Eye (tissue), 1 donor: Measurements from ENCODE around the gene MPRIP.

ENCODE experiments used
- DNase-seq: peaks from one replicate; pipeline ENCODE4 v3.0.0-alpha.2; 2015

MPRIP gene

DNA sequence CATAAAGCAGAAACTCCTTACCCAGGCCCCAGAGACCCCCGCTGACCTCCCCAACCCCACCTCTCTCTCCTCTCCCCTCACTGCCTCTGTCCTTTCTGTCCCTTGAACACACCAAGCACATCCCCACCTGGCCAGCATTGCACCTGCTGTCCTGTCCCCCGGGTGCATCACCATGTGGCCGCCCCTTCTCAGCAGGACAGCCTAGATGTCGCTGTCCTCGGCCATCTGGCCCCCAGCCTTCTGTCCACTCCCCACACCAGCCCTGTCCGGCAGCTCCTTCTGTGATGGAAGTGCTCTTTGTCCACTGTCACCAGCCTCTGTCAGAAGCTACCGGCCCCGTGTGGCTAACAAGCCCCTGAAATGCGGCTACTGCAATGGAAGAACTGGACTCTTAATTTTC is 12.3 kb upstream of the MPRIP start:
- DNase-seq: peak; percentile 49

DNA sequence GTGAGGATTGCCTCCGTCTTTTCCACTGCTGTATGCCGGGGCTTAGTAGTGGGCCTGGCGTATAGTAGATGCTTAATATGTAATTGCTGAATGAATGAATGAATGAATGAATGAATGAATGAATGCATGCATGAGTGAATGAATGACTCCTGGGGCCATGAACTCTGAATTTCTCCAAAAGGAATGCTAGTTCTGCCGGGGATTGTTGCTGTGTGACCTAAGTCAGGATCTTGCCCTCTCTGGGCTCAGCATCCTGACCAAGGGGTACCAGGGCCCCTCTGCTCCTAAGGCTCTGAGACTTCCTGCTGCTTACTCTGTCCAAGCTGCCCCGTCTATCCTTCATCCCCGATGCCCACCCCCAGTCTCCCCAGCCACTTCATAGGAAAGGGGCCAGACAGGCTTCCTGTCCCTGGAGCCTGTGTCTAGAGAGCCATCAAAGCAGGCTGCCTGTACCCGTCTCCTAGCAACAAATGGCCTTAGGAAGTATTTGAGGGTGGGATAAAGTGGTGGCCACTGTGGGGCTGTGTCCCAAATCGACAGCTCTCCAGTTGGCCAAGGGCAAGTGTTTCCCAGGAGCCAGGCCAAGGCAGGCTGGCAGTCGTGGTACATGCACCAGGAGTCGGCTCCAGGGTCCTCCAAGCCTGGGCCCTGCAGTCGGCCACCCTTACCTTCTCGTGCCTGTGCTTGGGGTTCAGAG is 11.6 kb upstream of the MPRIP start:
- peak; percentile 42 for DNase-seq

DNA sequence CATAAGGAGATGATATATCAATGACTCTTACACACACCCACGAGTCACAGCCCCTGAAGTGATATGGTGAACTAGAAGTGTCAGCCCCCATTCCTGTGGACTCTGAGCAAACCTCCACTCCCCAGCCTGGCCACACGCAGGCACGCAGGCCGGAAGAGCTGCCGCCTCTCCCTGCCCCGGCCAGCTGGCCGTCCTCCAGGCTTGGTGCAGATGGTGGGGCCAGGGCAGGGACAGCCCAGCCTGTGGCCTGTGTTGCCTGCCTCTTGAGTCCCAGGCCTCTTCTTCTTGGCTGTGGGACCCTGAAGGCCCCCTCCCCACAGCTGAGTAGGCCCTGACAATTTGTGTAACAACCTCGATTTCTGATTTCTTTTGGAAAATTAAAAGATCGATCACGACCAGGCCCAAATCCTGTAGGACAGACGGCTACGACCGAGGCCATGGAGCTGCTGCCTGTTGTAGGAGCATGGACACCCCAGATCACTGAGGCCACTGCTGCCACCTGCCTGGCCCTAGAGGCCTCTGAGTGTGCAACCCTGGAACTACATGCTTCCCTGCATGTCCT is 10.0 kb upstream of the MPRIP start:
- peak; percentile 62 for DNase-seq

DNA sequence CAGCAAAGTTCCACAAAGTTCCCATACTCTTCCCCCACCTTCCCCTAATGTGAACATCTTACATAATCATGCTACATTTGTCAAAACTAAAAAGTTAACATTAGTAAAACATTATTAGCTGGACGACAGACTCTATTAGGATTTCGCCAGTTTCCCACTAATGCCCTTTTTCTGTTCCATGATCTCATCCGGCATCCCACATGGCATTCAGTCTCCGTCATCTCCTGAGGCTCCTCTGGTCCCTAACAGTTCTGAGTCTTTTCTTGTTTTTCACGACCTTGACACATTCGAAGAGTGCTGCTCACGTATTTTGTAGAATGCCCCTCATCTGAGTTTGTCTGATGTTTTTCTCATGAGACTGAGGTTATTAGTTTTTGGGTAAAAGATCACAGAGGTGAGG is 8.8 kb upstream of the MPRIP start:
- DNase-seq: no peak

DNA sequence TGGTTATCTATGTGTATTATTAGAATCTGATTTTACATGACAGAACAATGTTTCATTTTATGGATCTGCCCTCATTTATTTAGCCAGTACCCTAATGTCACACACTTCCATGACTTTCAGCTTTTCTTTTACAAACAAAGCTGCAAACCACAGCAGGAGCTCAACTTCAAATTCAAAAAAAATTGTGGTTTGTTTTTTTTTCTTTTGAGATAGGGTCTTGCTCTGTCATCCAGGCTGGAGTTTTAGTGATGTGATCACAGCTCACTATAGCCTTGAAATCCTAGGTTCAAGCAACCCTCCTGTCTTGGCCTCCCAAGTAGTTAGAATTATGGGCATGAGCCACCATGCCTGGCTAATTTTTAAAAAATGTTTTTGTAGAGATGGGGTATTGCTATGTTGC is 8.2 kb upstream of the MPRIP start:
- DNase-seq: no peak

DNA sequence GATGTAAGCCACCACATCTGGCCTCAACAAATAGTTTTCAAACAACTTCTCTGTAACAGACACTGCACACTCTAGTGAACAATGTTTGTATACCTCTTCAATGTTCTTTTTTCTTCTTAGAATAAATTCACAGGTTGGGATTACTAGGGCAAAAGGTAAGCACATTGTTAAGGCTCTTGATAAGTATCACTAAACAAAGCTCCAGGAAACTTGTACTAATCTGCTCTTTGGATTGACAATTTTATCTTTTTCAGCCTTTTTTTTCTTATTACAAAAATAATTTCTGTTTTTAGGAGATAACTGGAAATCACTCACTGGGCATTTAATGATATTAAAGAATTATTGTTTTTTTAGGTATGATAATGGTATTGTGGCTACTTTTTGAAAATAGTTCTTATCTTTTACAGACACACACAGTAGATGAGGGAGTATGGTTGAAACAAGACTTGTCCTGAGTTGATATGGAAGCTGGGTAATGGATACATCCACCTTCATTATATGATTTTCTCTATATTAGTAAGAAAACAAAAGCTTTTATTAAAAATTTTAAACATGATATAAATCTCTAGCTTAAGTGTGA is 7.7 kb upstream of the MPRIP start:
- DNase-seq: no peak

DNA sequence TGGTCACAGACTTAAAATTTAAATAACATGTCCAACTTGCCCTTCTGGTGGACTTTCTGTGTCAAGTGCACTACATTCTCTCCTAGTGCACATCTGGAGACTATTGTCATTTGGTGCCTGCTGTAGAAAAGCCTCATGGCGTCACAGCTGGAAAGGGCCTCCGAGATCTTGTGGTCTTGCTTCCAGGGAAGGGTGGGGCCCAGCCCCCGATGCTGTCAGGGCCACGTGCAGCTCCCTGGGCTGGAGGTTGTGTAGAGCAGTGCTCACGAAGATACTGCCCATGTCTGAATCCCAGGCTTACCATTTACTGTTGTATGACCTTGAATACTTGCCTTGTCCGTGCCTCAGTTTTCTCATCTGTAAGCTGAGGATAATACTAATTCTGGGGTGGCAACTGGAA is 6.8 kb upstream of the MPRIP start:
- DNase-seq: no peak

DNA sequence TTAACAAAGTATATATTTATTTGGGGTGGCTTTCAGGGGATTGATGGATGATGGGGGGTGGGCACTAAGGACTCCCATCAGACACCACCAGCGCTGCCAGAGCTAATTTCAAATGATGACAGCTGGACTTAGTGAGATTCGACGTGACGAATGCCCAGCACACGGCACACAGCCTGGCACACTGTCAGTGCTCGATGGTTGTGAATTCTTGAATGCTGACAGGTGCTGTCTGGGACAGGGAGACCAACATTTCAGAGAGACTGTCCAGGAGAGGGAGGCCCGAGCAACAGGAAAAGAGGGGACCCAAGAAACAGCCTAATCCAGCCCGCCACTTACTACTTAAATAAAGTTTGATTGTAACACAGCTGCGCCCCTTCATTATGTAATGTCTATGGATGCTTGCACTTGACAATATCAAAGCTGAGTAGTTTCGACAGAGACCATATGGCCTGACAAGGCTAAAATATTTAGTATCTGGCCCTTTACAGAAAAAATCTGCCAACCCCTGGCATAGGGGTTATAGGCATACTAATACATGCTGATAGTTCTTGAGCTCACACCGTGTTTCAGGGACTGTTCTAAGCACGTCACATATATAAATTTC is 6.2 kb upstream of the MPRIP start:
- DNase-seq: peak; percentile 42

DNA sequence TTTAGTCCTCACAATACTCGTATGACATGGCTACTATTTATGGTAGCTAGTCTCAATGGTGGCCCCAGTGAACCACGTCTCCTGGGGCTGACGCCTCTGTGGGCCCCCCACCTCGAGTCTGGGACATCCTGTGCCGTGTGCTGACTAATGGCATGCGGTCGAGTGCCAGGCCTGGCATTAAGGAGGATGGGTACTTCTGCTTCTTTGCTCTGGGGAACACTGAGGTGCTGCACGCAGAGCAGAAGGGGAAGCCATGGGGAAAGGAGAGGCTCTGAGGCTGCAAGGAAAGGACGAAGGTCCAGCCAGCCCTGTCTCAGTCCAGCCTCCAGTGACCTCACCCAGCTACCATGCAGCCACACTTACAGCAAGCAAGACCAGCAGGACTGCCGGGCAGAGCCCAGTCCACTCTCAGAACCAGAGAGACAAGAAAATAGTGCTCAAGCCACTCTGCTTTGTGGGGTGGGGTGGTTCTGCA is 5.7 kb upstream of the MPRIP start:
- no peak for DNase-seq

DNA sequence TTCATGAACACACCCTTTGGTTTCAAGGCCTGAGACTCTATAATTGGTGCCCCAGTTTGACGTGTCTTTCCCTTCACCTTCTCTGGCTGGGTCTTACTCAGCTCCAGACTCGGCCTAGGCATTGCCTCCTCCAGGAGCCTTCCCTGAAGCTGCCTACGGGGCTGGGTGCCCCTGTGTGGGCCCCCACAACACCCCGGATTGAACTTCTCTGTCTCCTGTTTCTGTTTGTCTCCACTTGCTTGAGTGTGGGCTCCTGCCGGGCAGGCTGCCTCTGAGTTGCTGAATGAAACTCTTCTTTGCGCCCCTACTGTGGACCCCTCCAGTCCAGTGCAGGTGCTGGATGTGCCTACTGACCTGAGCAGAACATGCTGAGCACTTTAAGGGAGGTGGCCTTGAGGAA is 2.3 kb upstream of the MPRIP start:
- no peak for DNase-seq

DNA sequence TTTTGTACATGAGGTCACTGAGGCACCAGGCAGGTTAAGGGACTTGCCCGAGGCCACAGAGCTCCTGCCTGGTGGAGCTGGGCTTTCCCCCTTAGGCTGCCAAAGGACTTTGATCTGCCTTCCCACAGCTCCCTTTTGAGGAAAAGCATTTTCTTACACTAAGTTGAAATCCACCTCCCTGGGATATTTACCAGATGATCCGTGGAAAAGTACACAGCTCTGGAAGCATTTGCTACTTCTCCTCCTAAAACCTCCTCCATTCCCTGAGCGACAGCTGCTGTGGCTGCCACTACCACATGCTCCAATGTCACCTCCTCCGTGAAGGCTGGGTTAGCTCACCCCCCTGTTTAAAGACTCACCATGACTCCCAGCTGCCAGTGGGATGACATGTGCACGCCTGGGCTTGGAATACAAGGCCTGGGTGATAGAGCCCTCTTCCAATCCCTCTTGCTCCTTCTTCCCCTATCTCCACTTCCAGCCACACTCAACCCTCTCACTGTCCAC is 1.2 kb upstream of the MPRIP start:
- DNase-seq: peak; percentile 82

DNA sequence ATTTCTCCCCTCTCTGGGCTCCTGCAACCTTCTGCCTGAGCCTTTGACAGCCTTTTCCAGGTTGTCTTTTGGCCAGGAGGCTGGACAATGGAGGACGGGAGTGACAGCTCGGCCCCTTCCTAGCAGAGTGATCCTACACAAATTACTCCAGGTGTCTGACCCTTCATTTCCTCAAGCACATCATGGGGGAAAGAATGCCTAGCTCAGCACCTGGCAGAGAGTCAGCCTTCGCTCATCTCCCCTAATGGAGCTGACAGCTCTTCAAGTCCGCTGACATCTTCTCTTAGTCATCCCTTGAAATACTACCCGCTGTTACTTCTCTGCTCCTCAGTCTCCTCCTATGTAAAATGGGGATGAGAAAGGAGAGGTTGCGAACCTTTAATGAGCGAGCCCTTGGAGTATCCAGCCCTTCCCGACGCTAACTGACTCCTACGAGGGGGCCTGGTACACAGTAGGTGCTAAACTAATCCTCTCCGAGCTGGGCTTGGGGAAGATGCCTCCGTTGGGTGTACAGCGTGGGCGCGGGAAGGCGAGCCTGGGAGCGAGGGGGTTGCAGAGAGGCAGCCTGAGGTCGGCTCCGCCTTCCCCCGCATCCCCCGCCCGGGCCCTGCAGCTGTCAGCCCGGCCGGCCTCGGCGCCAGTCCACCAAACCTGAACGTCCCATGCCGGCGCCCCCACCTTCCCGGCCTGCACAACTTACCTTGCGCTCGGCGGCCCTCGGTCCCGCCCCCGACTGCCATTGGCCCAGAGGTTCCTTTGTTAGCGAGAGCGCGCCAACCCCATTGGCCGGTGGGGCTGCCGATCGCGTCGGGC is 480 bp upstream of the MPRIP start:
- DNase-seq: peak; percentile 99

DNA sequence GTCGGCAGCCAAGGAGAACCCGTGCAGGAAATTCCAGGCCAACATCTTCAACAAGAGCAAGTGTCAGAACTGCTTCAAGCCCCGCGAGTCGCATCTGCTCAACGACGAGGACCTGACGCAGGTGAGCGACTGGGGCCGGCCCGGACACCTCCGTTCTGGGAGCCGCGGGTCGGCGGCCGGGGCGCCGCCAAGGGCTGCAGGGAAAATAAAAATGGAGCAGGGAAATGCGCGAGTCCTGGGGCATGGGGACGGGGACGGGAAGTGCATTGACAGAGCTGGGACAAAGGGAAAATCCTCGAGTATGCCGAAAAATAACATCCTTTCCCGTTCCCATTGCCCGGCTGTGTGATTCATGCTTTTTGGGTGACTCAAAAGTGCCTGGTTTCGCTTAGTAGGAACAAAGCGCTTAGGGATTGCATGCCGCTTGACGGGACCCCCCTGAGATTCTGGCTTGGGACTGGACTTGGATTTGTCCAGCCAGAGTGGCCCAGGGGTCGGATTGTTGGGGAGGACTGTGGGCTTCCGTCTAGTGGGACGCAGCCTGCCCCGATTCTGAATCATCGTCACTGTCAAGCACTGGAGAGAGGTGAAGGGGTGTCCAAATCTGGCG is 699 bp downstream of the MPRIP start:
- DNase-seq: peak; percentile 68

DNA sequence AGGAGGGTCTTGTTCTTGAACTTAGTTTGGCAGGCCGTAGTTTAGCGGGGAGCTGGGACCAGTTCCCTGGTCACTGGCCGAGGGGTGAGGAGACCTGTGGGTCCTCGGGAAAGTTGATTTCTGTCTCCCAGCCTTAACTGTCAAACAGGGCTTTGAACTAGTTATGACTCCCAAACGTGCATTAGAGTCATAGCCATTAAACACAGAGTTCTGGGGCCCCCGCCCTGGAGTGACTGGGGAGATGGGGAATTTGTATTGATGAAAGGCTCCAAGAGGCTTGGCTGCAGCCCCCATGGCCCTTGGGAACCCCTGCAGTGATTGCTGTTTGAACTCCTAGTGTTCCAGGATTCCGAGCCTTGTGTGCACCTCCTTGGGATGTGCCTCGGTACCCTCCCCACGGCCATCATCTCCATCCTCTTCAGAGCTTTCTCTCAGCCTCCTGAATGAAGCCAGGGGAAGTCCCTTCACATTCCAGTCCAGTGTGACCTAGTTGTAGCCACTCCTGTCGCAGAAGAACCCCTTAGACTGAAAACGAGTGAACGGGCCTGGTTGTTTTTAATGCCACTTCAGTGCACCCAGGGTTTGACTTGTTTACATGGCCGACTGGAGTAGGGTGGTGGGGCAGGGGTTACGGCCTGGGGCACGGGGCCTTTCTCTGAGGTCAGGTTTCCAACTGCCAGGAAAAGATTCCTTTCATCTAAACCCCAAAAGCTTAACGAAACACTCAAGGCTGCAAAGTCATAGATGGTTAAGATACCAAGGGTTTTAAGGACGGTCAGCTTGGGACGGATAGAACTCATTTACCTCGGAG is 1.4 kb downstream of the MPRIP start:
- DNase-seq: peak; percentile 71

DNA sequence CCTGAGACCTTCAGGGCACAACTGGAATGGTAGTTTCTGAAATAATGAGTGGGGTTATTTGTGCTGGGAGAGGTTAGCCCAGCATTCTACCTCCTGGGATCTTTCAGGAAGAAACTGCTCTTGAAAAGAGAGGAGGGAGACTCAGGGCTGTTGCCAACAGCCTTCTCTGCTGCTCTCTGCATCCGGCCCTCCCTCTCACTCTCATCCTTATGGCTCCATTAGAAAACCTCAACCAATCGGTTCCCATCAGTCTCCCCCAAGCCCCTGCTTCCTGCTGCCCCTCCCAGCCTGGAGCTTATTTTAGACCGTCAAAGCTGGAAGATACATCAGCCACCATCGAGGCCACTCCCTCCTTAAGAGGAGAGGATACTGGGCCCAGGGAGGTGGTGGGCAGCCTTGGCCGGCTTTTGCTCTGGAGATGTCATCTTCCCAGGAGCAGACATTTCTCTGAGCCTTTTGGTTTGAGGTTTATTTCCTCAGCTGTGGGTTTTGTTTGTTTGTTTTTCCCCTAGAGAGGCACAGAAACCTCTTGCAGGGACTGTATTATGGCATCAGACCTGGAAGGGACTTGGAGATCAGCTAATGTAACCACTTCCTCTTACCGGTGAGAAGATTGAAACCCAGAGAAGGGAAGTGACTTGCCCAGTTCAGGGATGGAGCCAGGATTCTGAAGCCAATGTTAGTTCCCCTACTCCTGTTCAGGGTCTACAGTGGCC is 2.7 kb downstream of the MPRIP start:
- DNase-seq: peak; percentile 73

DNA sequence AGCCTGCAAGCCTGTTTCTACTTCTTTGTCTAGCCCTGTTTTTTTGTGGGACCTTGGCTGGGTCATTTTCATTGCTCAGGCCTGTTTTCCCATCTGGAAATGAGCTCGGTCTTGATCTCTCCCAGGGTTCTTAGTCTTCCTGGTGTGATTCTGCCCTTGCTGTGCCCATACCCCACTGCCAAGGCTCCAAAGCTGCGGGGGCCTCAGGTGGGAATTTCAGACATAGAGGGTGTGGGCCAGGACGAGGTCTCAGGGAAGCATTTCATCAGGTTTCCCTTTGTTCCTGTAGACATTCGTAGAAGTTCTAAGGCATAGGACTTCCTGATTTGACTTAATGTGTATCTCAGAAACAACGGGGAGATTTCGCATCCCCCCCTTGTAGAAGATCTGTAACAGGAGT is 5.8 kb downstream of the MPRIP start:
- no peak for DNase-seq

DNA sequence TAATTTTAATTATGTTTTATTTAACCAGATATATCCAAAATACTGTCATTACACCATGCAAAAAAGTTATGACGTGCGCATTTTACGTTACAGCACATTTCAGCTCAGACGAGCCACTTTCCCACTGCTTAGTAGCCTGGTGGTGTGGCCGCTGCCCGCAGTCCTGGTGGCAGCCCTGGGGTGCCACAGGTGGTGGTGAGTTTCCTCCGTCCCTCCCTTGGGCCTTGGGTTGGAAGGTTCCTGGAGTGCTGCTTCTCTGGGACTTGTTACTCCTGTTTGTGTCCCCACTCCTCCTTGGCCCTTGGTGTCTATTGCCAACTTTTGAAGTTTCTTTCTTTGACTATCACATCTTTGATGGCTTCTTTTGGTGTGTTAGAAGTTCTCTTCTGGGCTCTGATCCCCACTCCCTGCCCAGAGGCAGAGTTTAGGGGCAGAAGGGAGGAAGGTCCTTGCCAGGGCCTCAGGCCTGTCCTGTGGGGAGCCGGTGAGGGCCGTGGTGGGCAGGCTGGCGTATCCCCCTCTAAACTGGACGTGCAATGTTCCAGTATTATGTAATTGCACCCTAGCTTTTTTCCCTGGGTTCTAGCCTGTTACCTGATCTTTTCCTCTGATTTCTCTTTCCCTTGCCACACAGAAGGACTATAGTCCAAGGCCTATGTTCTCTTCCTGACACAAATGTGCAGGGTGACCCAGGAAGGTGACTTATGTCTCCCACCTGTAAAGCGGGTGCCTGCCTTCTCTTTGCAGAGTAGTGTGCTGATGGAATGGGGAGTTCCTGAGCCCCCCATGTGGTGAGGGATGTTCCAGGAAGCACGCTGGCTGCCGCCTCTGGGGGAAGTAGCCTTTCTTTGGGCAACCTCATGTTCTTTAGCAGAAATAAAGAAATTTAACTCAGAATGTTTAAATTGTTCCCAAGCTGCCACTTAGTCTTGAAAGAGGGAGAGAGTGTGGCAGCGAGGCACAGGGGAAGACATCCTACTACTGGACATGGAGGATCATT is 8.4 kb downstream of the MPRIP start:
- DNase-seq: no peak

DNA sequence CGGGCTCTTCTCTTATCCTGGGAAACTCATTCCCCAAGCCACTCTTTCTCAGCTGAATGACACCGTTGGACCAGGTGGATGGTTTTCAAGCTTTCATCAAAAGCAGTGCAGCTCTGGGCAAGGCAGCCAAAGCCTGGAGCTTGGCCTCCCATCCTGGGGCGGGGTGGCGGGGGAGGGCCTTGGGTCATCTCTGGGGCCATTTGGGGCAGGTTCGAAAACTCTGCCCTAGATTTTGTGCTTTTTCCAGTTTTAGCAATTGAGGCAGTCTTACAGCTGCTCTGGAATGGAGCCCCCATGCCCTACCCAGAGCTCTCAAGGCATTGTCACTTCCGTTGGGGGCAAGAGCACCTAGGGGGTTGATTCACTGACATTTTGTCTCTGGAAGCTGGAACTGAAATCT is 9.1 kb downstream of the MPRIP start:
- no peak for DNase-seq

DNA sequence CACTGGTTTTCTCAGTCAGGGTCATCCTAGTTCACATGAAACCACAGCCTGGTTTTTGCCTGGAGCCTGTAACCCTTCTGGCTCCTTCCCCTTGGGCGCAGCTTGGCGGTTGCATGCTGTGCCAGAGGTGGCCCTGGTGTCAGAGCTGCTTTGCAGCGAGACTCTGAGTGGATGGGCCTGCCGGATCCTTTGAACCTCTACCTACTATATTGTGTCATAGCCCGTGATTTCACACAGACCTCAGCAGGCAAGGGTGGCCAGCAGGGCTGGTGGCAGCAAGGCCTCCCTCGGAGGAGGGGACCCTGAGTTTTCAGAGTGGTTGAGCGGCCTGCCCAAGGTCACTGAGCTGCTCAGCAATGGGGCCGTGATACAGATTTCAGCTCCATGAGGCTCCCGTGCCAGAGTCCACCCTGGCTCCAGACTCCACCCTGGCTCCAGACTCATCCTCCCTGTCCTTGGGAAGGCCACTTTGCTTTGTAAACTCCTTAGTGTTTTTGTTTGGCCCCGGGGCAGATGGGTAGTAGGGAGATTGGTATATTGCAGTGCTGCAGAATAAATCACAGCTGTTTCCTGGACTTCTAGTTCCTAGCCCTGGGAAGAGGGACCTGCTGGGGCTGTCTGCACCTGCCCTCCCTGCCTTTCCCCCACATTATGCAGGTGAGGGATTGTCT is 9.7 kb downstream of the MPRIP start:
- no peak for DNase-seq
